PFSK-1 (cell line): Measurements from ENCODE around the gene LSM3.

ENCODE experiments used
- FOXP2 ChIP-seq: optimal IDR thresholded peaks from 2 replicates; pipeline ENCODE3; 2011; ENCODE audit warnings: borderline replicate concordance, control low read depth, inconsistent platforms; ENCODE audit not compliant: insufficient read depth; ENCODE audit errors: extremely low read length, extremely low read depth
- POLR2AphosphoS5 ChIP-seq: IDR thresholded peaks from 2 replicates; pipeline ENCODE4 v1.6.1; 2012; ENCODE audit warnings: low read depth, mild to moderate bottlenecking, control low read depth, low read length, moderate library complexity
- REST ChIP-seq, 2 experiments: IDR thresholded peaks; 2 replicates each; pipeline versions ENCODE4 v1.6.1 to v1.8.0; 2011 to 2012; ENCODE audit warnings: low read depth in 2 of 2, low read length in 2 of 2, control low read depth in 1 of 2, inconsistent platforms in 1 of 2, mild to moderate bottlenecking in 1 of 2, moderate library complexity in 1 of 2; ENCODE audit not compliant: insufficient read depth in 1 of 2
- SIN3A ChIP-seq: IDR thresholded peaks from 2 replicates; pipeline ENCODE4 v1.6.1; 2012; ENCODE audit warnings: mild to moderate bottlenecking, low read length, moderate library complexity, borderline replicate concordance; ENCODE audit not compliant: insufficient read depth
- TAF1 ChIP-seq: IDR thresholded peaks from 2 replicates; pipeline ENCODE4 v1.6.1; 2012; ENCODE audit warnings: low read length, control low read depth, borderline replicate concordance; ENCODE audit not compliant: insufficient read depth

LSM3 gene

GRCh38 chr3:14245248-14245639, 66.6 kb downstream of the LSM3 start:
- TF ChIP-seq REST (IDR thresholded peaks at IDR 0.05; ENCODE audit: insufficient read depth in 1 of 2, low read depth in 2 of 2, low read length in 2 of 2) (no peak), FOXP2 (no peak), TAF1 (no peak), POLR2AphosphoS5 (no peak), SIN3A (no peak)

- TF ChIP-seq REST (IDR thresholded peaks at IDR 0.05; ENCODE audit: insufficient read depth in 1 of 2, low read depth in 2 of 2, low read length in 2 of 2) (no peak), SIN3A (no peak), FOXP2 (no peak), POLR2AphosphoS5 (no peak), TAF1 (no peak)
These were observed 67.2 kb downstream of the LSM3 start for GRCh38 chr3:14245822-14246221.

GRCh38 chr3:14246414-14246813, 67.8 kb downstream of the LSM3 start:
- no peak for TF ChIP-seq REST (IDR thresholded peaks at IDR 0.05; ENCODE audit: insufficient read depth in 1 of 2, low read depth in 2 of 2, low read length in 2 of 2)
- no peak for TF ChIP-seq POLR2AphosphoS5
- no peak for TF ChIP-seq TAF1
- TF ChIP-seq FOXP2, result no peak
- TF ChIP-seq SIN3A, result no peak

GRCh38 chr3:14248477-14248848, 69.8 kb downstream of the LSM3 start:
- no peak for TF ChIP-seq REST (IDR thresholded peaks at IDR 0.05; ENCODE audit: insufficient read depth in 1 of 2, low read depth in 2 of 2, low read length in 2 of 2)
- TF ChIP-seq SIN3A, result no peak
- TF ChIP-seq TAF1, result no peak
- no peak for TF ChIP-seq FOXP2
- TF ChIP-seq POLR2AphosphoS5, result no peak

GRCh38 chr3:14248849-14249523, 70.4 kb downstream of the LSM3 start:
- no peak for TF ChIP-seq REST (IDR thresholded peaks at IDR 0.05; ENCODE audit: insufficient read depth in 1 of 2, low read depth in 2 of 2, low read length in 2 of 2)
- TF ChIP-seq POLR2AphosphoS5, result no peak
- TF ChIP-seq TAF1, result no peak
- no peak for TF ChIP-seq FOXP2
- TF ChIP-seq SIN3A, result no peak
